Activated CD8-positive, alpha-beta memory T cell treated with anti-CD3 and anti-CD28 coated beads for 4 hours (primary cell): Measurements from ENCODE around the gene RASGRP2.

ENCODE experiments used
- DNase-seq, 2 donors: peaks; one replicate each; pipeline ENCODE4 v3.0.0-alpha.2; 2020; ENCODE audit warnings: low read depth in 2 of 2

Gene RASGRP2

GRCh38 chr11:64697663-64698375 is 46.1 kb downstream of the RASGRP2 start:
- DNase-seq: no peak

- DNase-seq: no peak
Observed at GRCh38 chr11:64696045-64696444, 47.9 kb downstream of the RASGRP2 start.

DNA sequence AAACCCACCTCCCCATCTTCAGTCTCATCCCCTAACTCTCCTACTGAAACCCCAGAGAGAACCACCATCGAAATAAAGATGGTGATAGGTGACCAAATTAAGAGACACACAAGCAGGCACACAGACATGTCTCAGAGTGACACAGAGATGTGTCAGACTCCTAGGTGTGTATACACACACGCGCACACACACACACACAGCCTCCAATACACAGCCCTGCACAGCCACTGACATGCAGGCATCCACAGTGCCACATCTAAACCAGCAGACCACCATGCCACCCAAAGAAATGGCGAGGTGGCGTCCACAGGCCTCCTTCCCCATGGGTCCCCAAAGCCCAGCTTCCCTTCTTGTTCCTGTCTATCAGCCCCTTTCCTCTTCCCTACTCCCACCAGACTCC is 48.4 kb downstream of the RASGRP2 start:
- DNase-seq: no peak

DNA sequence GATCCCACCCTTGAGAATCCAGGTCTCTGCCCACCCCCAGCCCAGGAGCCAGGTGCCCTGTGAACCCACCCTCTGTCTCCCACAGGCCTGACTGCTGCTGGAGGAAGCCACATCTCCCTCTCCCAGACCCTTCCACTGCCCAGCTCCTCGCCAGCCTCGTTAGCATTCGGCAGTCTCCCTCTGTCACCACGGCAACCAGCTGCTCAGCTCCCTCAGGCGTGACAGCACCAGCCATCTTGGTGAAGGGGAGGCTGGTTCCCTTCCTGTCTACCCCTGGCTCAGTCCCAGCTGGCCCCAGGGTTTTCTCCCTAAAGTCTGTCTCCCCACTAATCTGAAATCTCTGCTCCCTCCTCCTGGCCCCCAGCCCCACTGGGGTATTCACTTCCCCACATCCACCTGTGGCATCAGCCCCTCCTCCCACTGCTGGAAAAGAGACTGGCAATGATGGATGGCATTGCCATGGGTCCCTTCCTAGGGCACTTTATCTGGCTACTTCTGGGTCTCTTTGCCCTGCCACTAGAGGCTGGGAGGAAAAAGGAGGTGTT is 49.0 kb downstream of the RASGRP2 start:
- DNase-seq: no peak

- DNase-seq: no peak
Observed at GRCh38 chr11:64694026-64694755, 49.8 kb downstream of the RASGRP2 start.

DNA sequence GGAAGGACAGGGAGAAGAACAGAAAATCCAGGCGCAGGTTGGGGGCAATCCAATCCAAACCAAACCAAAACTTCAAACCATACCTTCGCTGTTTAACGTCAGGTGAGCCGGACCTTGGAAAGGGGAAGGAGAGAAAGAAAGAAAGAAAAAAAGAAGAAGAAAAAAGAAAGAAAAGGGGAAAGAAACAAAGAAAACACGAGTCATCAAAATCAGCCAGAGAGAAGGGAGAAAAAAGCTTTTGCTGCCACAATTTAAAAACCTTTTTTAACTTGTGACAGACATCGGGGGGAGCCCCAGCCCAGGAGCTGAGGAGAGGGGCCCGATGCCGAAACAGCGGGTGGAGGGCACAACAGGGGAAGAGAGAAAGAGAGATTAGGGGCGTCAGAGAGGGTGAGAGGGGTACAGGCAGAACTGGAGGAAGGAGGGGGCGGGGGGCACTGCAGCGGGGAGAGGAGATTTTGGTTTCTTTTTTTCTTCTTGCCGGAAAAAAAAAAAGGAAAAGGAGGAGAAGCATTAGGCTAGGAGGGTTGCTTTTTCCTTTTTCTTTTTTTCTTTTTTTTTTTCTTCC is 51.1 kb downstream of the RASGRP2 start:
- no peak for DNase-seq

- no peak for DNase-seq
Observed at GRCh38 chr11:64691543-64691942, 52.4 kb downstream of the RASGRP2 start.

- DNase-seq: no peak
Observed at GRCh38 chr11:64690235-64690634, 53.7 kb downstream of the RASGRP2 start.

DNA sequence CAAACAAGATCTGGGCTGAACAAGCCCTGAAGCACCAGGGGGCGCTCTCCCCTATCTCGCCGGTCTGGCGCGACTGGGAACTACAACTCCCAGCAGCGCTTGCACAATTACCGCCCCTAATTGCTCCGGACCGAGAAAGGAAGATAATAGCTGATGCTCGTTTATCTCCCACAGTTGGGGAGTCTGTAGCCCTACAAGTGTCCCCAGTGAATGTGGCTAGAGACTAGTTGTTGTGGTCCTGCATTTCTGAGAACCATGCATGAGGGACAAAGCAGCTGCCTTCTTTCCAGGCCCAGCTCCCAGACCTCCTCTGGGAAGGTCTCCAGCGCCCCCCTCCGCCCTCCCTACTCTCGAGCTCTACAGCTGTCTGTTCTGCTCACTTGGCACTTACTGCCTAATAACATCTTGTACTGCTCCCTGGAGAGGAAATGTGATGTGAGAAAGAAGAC is 55.4 kb downstream of the RASGRP2 start:
- peak; percentile 77 to 84 for DNase-seq

- DNase-seq: no peak
Observed at GRCh38 chr11:64687643-64688533, 56.1 kb downstream of the RASGRP2 start.

DNA sequence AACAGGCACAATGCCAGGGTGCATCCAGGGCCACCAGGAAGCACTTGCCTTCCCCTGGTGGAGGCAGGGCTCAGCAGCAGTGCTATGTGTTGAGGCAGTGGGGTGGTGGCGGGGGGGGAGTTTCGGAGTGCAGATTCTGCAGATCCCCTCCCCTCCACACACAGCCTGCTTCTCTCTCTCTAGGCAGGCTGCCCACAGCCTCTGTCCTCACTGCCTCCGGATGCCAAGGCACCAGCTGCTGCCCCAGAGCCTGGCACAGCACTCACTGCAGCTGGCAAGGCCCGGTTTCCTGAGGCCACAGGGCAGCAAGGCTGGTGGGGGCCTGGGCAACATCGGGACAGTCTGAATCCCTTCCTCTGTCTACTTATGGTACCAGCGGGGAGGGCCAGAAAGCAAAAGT is 56.7 kb downstream of the RASGRP2 start:
- no peak for DNase-seq

- no peak for DNase-seq
Observed at GRCh38 chr11:64686466-64687170, 57.3 kb downstream of the RASGRP2 start.

GRCh38 chr11:64685536-64685935 is 58.4 kb downstream of the RASGRP2 start:
- no peak for DNase-seq

GRCh38 chr11:64684357-64684756 is 59.6 kb downstream of the RASGRP2 start:
- no peak for DNase-seq

DNA sequence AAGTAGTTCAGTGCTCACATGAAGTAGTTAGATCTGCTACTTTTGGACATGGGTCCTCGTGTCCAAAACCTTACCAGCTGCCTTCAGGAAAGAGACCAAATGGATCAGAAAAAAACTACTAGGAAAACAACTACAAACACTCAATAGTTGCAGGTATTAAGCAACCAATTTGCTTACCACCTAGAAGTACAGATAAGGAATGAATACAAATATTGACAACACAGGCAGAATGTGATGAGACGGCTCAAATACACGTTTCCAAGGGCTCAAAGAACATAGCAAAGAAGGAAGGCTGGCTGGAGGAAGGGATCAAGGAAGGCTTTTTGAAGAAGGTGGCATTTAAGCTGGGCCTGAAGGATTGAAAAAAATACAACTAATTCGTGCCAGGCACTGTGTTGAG is 62.8 kb downstream of the RASGRP2 start:
- no peak for DNase-seq

DNA sequence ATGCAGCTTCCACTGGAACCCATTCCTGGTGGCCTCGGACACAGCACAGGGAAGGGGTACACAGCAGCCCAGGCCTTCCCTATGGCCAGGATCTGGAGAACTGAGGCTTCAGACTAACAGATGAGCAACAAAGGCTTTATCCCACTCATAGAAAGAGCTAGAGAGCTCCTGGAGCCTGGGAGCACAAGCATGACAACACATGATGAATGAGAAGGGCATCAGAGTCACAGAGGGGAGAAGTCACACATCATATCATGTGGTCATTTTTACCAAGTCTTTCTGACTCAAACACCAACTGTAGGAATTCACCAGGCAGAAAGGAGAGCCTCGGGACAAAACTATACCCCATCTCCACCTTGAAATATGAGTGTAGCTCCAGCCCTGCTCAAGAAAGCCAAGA is 64.1 kb downstream of the RASGRP2 start:
- DNase-seq: no peak

DNA sequence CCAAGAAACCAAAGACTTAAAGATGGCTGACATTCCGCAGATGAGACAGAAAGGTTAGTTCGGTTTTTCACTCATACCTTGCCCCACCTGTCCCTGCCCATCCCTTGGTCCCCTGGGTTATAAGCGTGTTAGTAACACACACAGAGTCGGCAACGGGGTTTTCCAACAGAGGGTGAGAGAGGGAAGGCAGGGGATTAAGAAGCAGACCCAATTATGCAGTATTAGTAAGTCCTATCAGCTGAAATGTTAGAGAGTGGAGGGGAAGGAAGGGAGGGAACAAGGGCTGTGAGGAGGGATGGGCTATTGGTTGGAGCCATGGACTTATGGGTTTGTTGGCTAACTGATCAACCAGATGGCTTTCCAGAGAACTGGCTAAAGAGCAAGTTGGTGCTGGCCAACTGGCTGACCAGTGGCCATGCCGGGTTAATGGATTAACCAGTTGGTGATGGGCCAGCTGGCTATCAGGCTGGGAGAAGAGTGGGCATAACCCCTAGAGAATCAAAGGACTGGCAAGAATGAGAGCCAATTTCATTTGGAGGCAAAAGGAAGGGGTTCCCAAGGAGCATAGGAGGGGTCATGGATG is 66.4 kb downstream of the RASGRP2 start:
- DNase-seq: no peak
